H9 (cell line): ENCODE measurements around the gene ALDH3A2. TPM values are rescaled to one million over a fixed set of nuclear protein-coding genes. Genes with fewer than 3 reads are reported as not detected.

Source experiments
- DNase-seq: peaks from one replicate; pipeline ENCODE4 v3.0.0-alpha.2; 2017
- H2AFZ ChIP-seq: one replicate; pipeline ENCODE4 v1.6.1; 2013; ENCODE audit warnings: mild to moderate bottlenecking, low read length, control low read depth, moderate library complexity
- H2AK5ac ChIP-seq: 2 replicates; pipeline ENCODE4 v1.6.1; 2013; ENCODE audit warnings: low read length, control low read depth, mixed read lengths; ENCODE audit not compliant: insufficient read length
- H2BK120ac ChIP-seq: one replicate; pipeline ENCODE4 v1.6.1; 2013; ENCODE audit warnings: low read depth, mild to moderate bottlenecking, low read length, control low read depth, inconsistent platforms; ENCODE audit not compliant: poor library complexity, severe bottlenecking
- H2BK12ac ChIP-seq: 2 replicates; pipeline ENCODE4 v1.6.1; 2013; ENCODE audit warnings: low read length, control low read depth, mixed read lengths, low read depth; ENCODE audit not compliant: insufficient read length
- H2BK15ac ChIP-seq: 2 replicates; pipeline ENCODE4 v1.6.1; 2013; ENCODE audit warnings: low read depth, low read length, control low read depth
- H2BK20ac ChIP-seq: one replicate; pipeline ENCODE4 v1.6.1; 2013; ENCODE audit warnings: low read depth, mild to moderate bottlenecking, low read length, control low read depth, inconsistent platforms; ENCODE audit not compliant: poor library complexity, severe bottlenecking
- H2BK5ac ChIP-seq: 2 replicates; pipeline ENCODE4 v1.6.1; 2013; ENCODE audit warnings: low read length, control low read depth, mixed read lengths; ENCODE audit not compliant: insufficient read length
- H3K14ac ChIP-seq: 2 replicates; pipeline ENCODE4 v1.6.1; 2013; ENCODE audit warnings: low read length, control low read depth; ENCODE audit not compliant: insufficient read depth
- H3K18ac ChIP-seq: 2 replicates; pipeline ENCODE4 v1.6.1; 2013; ENCODE audit warnings: low read depth, mild to moderate bottlenecking, mixed read lengths, low read length, control low read depth; ENCODE audit not compliant: insufficient read length
- H3K23ac ChIP-seq: 2 replicates; pipeline ENCODE4 v1.6.1; 2013; ENCODE audit warnings: low read length, control low read depth, mixed read lengths, low read depth; ENCODE audit not compliant: insufficient read length
- H3K23me2 ChIP-seq: 2 replicates; pipeline ENCODE4 v1.6.1; 2013; ENCODE audit warnings: low read depth, mild to moderate bottlenecking, mixed read lengths, low read length, control low read depth; ENCODE audit not compliant: insufficient read length, poor library complexity, severe bottlenecking
- H3K27ac ChIP-seq: 2 replicates; pipeline ENCODE4 v1.5.1; 2013; ENCODE audit warnings: low read length, control low read depth, mixed read lengths, low read depth; ENCODE audit not compliant: insufficient read length
- H3K27me3 ChIP-seq: 2 replicates; pipeline ENCODE4 v1.6.1; 2013; ENCODE audit warnings: low read length, control low read depth, inconsistent platforms; ENCODE audit not compliant: insufficient read depth
- H3K4ac ChIP-seq: 2 replicates; pipeline ENCODE4 v1.6.1; 2013; ENCODE audit warnings: low read depth, mild to moderate bottlenecking, control low read depth, inconsistent platforms, low read length, moderate library complexity
- H3K4me1 ChIP-seq: 2 replicates; pipeline ENCODE4 v1.6.1; 2013; ENCODE audit warnings: low read length, control low read depth, inconsistent platforms; ENCODE audit not compliant: insufficient read depth
- H3K4me2 ChIP-seq: 2 replicates; pipeline ENCODE4 v1.6.1; 2013; ENCODE audit warnings: low read length, control low read depth, mixed read lengths; ENCODE audit not compliant: insufficient read length, insufficient read depth
- H3K56ac ChIP-seq: 2 replicates; pipeline ENCODE4 v1.6.1; 2013; ENCODE audit warnings: low read depth, mild to moderate bottlenecking, mixed read lengths, low read length, control low read depth; ENCODE audit not compliant: insufficient read length
- H3K79me1 ChIP-seq: 2 replicates; pipeline ENCODE4 v1.6.1; 2013; ENCODE audit warnings: low read depth, mild to moderate bottlenecking, moderate library complexity, low read length, control low read depth, inconsistent platforms; ENCODE audit not compliant: insufficient read depth, poor library complexity, severe bottlenecking
- H3K79me2 ChIP-seq: 2 replicates; pipeline ENCODE4 v1.6.1; 2013; ENCODE audit warnings: low read length, control low read depth, inconsistent platforms; ENCODE audit not compliant: insufficient read depth
- H3K9ac ChIP-seq: 2 replicates; pipeline ENCODE4 v1.6.1; 2013; ENCODE audit warnings: low read length, control low read depth, mixed read lengths; ENCODE audit not compliant: insufficient read length; ENCODE audit errors: extremely low read depth
- H3K9me3 ChIP-seq: one replicate; pipeline ENCODE4 v1.6.1; 2013; ENCODE audit warnings: low read depth, low read length, inconsistent platforms; ENCODE audit not compliant: control insufficient read depth
- H3T11ph ChIP-seq: one replicate; pipeline ENCODE4 v1.6.1; 2013; ENCODE audit warnings: mild to moderate bottlenecking, low read length, control low read depth, inconsistent platforms
- H4K20me1 ChIP-seq: one replicate; pipeline ENCODE4 v1.6.1; 2013; ENCODE audit not compliant: control insufficient read depth, insufficient read length, insufficient read depth
- H4K5ac ChIP-seq: 2 replicates; pipeline ENCODE4 v1.6.1; 2013; ENCODE audit warnings: low read depth, mild to moderate bottlenecking, mixed read lengths, low read length, control low read depth; ENCODE audit not compliant: insufficient read length
- H4K8ac ChIP-seq: replicated peaks from 2 replicates; pipeline ENCODE4 v1.6.1; 2013; ENCODE audit warnings: low read length, control low read depth, mixed read lengths, low read depth; ENCODE audit not compliant: insufficient read length
- H4K91ac ChIP-seq: 2 replicates; pipeline ENCODE4 v1.6.1; 2013; ENCODE audit warnings: low read depth, mild to moderate bottlenecking, moderate library complexity, mixed read lengths, low read length, control low read depth; ENCODE audit not compliant: insufficient read length
- H3K27ac Mint-ChIP-seq, 3 experiments: 2 replicates in 2 of 3; 3 replicates in 1 of 3; pipeline ENCODE4 v1.8.0; 2020 to 2021; ENCODE audit warnings: mixed read lengths in 3 of 3, mild to moderate bottlenecking in 1 of 3, moderate library complexity in 1 of 3
- H3K27me3 Mint-ChIP-seq: 2 replicates; pipeline ENCODE4 v1.8.0; 2021; ENCODE audit warnings: low read depth, mild to moderate bottlenecking, moderate library complexity, mixed read lengths
- H3K36me3 Mint-ChIP-seq, 3 experiments: 2 replicates in 2 of 3; 3 replicates in 1 of 3; pipeline ENCODE4 v1.8.0; 2020 to 2021; ENCODE audit warnings: low read depth in 3 of 3, mixed read lengths in 3 of 3; ENCODE audit not compliant: insufficient read depth in 1 of 3
- H3K4me1 Mint-ChIP-seq, 2 experiments: 2 replicates each; pipeline ENCODE4 v1.8.0; 2020; ENCODE audit warnings: mixed read lengths in 2 of 2
- H3K4me3 Mint-ChIP-seq, 2 experiments: 2 replicates in 1 of 2; 3 replicates in 1 of 2; pipeline ENCODE4 v1.8.0; 2020 to 2021; ENCODE audit warnings: mild to moderate bottlenecking in 2 of 2, mixed read lengths in 2 of 2, moderate library complexity in 1 of 2
- H3K9me3 Mint-ChIP-seq, 2 experiments: 2 replicates in 1 of 2; 3 replicates in 1 of 2; pipeline ENCODE4 v1.8.0; 2020; ENCODE audit warnings: mild to moderate bottlenecking in 2 of 2, mixed read lengths in 2 of 2, moderate library complexity in 1 of 2
- CTCF ChIP-seq: fragments of 200-600 bp; sonication (generic); conservative IDR thresholded peaks from 3 replicates; pipeline ENCODE4 v1.8.0; 2021; ENCODE audit warnings: antibody characterized with exemption, mild to moderate bottlenecking
- WGBS: extraction: QIAGEN DNeasy Blood & Tissue Kit; methylation state at CpG from one replicate; pipeline ENCODE4 v1.1.7; 2013; ENCODE audit warnings: missing lambda C conversion rate, low lambda C conversion rate, mixed read lengths; ENCODE audit not compliant: insufficient read length; ENCODE audit errors: extremely low coverage; 5-methylcytosine and 5-hydroxymethylcytosine counted together
- total RNA-seq: library from RNA; stranded (reverse); gene quantifications from 2 replicates; pipeline ENCODE4 v1.2.1, GENCODE V29; 2021

ALDH3A2 gene
- total RNA-seq, 1 experiment from 2014 or later: 100 TPM

GRCh38 chr17:19673623-19674022, 25.1 kb downstream of the ALDH3A2 start:
- Histone ChIP-seq H2BK12ac (no peak overlapping the region), H3K56ac (no peak overlapping the region), H2BK15ac (no peak overlapping the region), H3K18ac (no peak overlapping the region), H3K14ac (no peak overlapping the region), H3K9ac (no peak overlapping the region), H3K9me3 (peaks cover 35% of the 10 kb centered on the region), H2AFZ (no peak overlapping the region), H3K27me3 (no peaks in the 10 kb centered on the region), H2BK5ac (no peak overlapping the region), H3K27ac (no peak overlapping the region), H3K79me2 (no peaks in the 10 kb centered on the region), H2AK5ac (no peak overlapping the region), H3K79me1 (no peaks in the 10 kb centered on the region), H3K23me2 (no peaks in the 10 kb centered on the region), H4K8ac (no peak overlapping the region), H3K4me2 (no peak overlapping the region), H3K4me1 (no peaks in the 10 kb centered on the region), H4K20me1 (no peaks in the 10 kb centered on the region), H3K4ac (no peak overlapping the region), H3K23ac (no peak overlapping the region), H4K5ac (no peak overlapping the region), H2BK120ac (no peak overlapping the region), H4K91ac (no peak overlapping the region), H2BK20ac (no peak overlapping the region), H3T11ph (no peak overlapping the region)
- no peaks in the 10 kb centered on the region for H3K4me1 Mint-ChIP-seq
- no peak overlapping the region for H3K27ac Mint-ChIP-seq
- DNase-seq: no peak
- H3K36me3 Mint-ChIP-seq: peaks cover 79 to 93% (median 81%) of the 10 kb centered on the region in 3 experiments
- peaks cover 28 to 34% of the 10 kb centered on the region in 2 experiments for H3K9me3 Mint-ChIP-seq
- no peak for TF ChIP-seq CTCF
- WGBS: no CpG with 5 or more reads among the region's 3 CpGs
- no peak overlapping the region for H3K4me3 Mint-ChIP-seq
- no peaks in the 10 kb centered on the region for H3K27me3 Mint-ChIP-seq
